ENCODE data around the gene EYA3. TPM values are rescaled to one million over a fixed set of nuclear protein-coding genes. Genes with fewer than 3 reads are reported as not detected.

The EYA3 gene
- total RNA-seq, 1 experiment from 2014 or later: 17.1 TPM

- H3K36me3 ChIP-seq (ENCODE audit: low read depth, low read length): 0 out of 2 replicates have a peak, but pooled peaks cover 6% of the 10 kb centered on the region
- intact Hi-C loops (cut with micrococcal nuclease): no loop called here
- H3F3A ChIP-seq (ENCODE audit: low read length, unreplicated experiment): no peaks in the 10 kb centered on the region
- no peak overlapping the region for H3K27ac ChIP-seq (ENCODE audit: low read length)
- H3K79me2 ChIP-seq (ENCODE audit: low read length): no peaks in the 10 kb centered on the region
- no peak overlapping the region for H3K4me2 ChIP-seq (ENCODE audit: low read length)
- DNase-seq: no peak
- no peak for TF ChIP-seq CTCF (conservative IDR thresholded peaks at IDR 0.05; ENCODE audit: low read depth, low read length)
- no peak for TF ChIP-seq EZH2 (IDR thresholded peaks at IDR 0.05; ENCODE audit: low read length, unreplicated experiment)
- TF ChIP-seq EZH2phosphoT487 (IDR thresholded peaks at IDR 0.05; ENCODE audit: borderline replicate concordance, low read length): no peak
- no peaks in the 10 kb centered on the region for H3K4me1 ChIP-seq (ENCODE audit: insufficient read depth, low read length)
- H2AFZ ChIP-seq (ENCODE audit: low read length): no peak overlapping the region
- no peaks in the 10 kb centered on the region for H3K9me2 ChIP-seq (replicated peaks; ENCODE audit: low read length)
- no TSS peak for BruUV-seq (replicated peaks)
- no peak for ATAC-seq
- H4K20me1 ChIP-seq (ENCODE audit: low read length): no peaks in the 10 kb centered on the region
- CTCF ChIA-PET: interaction anchor here (2.2 kb wide), 1 partner anchor 123 kb away, joined by 10 read pairs; no protein-coding TSS in a partner anchor
- H3K9ac ChIP-seq (ENCODE audit: low read length): no peak overlapping the region
- POLR2A ChIA-PET (ENCODE audit: unreplicated experiment): no interaction called here
- no peak overlapping the region for H3K4me3 ChIP-seq (ENCODE audit: low read length)
- no peaks in the 10 kb centered on the region for H3K9me3 ChIP-seq (ENCODE audit: low read length)
- H3K27me3 ChIP-seq (ENCODE audit: low read length): no peaks in the 10 kb centered on the region
Observed at GRCh38 chr1:27981145-27981544, 107.3 kb downstream of the EYA3 start.

GRCh38 chr1:27980216-27980845 lies 108.1 kb downstream of the EYA3 start:
- ATAC-seq: 0 out of 2 replicates have a peak, but pooled peaks have one; percentile 18
- no peaks in the 10 kb centered on the region for H3K4me1 ChIP-seq (ENCODE audit: insufficient read depth, low read length)
- no peak overlapping the region for H2AFZ ChIP-seq (ENCODE audit: low read length)
- no peak for TF ChIP-seq CTCF (conservative IDR thresholded peaks at IDR 0.05; ENCODE audit: low read depth, low read length)
- no peak for TF ChIP-seq EZH2phosphoT487 (IDR thresholded peaks at IDR 0.05; ENCODE audit: borderline replicate concordance, low read length)
- H3K9me2 ChIP-seq (replicated peaks; ENCODE audit: low read length): no peaks in the 10 kb centered on the region
- H3K27ac ChIP-seq (ENCODE audit: low read length): no peak overlapping the region
- 0 out of 2 replicates have a peak, but pooled peaks cover 6% of the 10 kb centered on the region for H3K36me3 ChIP-seq (ENCODE audit: low read depth, low read length)
- ChIA-PET CTCF (interaction anchor here (0.6 to 2.2 kb wide), 2 partner anchors 44 to 123 kb away, joined by 6 to 10 read pairs; no protein-coding TSS in a partner anchor), POLR2A (ENCODE audit: unreplicated experiment) (interaction anchor here (0.7 kb wide), 1 partner anchor 10 kb away, joined by 3 read pairs; no protein-coding TSS in a partner anchor)
- no peak overlapping the region for H3K4me2 ChIP-seq (ENCODE audit: low read length)
- intact Hi-C loops (cut with micrococcal nuclease): no loop called here
- H3K79me2 ChIP-seq (ENCODE audit: low read length): no peaks in the 10 kb centered on the region
- H3K9ac ChIP-seq (ENCODE audit: low read length): no peak overlapping the region
- no peaks in the 10 kb centered on the region for H3K27me3 ChIP-seq (ENCODE audit: low read length)
- no peak for DNase-seq
- no TSS peak for BruUV-seq (replicated peaks)
- H3F3A ChIP-seq (ENCODE audit: low read length, unreplicated experiment): no peaks in the 10 kb centered on the region
- no peaks in the 10 kb centered on the region for H3K9me3 ChIP-seq (ENCODE audit: low read length)
- no peak overlapping the region for H3K4me3 ChIP-seq (ENCODE audit: low read length)
- H4K20me1 ChIP-seq (ENCODE audit: low read length): no peaks in the 10 kb centered on the region

- no peak overlapping the region for H3K27ac ChIP-seq (ENCODE audit: low read length)
- no peaks in the 10 kb centered on the region for H3K4me1 ChIP-seq (ENCODE audit: insufficient read depth, low read length)
- TF ChIP-seq EZH2phosphoT487 (IDR thresholded peaks at IDR 0.05; ENCODE audit: borderline replicate concordance, low read length) (no peak), EZH2 (IDR thresholded peaks at IDR 0.05; ENCODE audit: low read length, unreplicated experiment) (no peak), CTCF (conservative IDR thresholded peaks at IDR 0.05; ENCODE audit: low read depth, low read length) (no peak)
- no peak overlapping the region for H2AFZ ChIP-seq (ENCODE audit: low read length)
- ChIA-PET CTCF (interaction anchor here (0.6 to 2.2 kb wide), 2 partner anchors 44 to 122 kb away, joined by 6 to 10 read pairs; no protein-coding TSS in a partner anchor), POLR2A (ENCODE audit: unreplicated experiment) (no interaction called here)
- H3K36me3 ChIP-seq (ENCODE audit: low read depth, low read length): 0 out of 2 replicates have a peak, but pooled peaks cover 6% of the 10 kb centered on the region
- no TSS peak for BruUV-seq (replicated peaks)
- H3K4me2 ChIP-seq (ENCODE audit: low read length): no peak overlapping the region
- no peaks in the 10 kb centered on the region for H3K9me2 ChIP-seq (replicated peaks; ENCODE audit: low read length)
- intact Hi-C loops (cut with micrococcal nuclease): loop anchor here (2.0 kb wide), 2 partner anchors 45 to 121 kb away; partner anchors contain the start of gene SMPDL3B
- no peaks in the 10 kb centered on the region for H4K20me1 ChIP-seq (ENCODE audit: low read length)
- DNase-seq (no peak), ATAC-seq (peak; percentile 45)
- H3F3A ChIP-seq (ENCODE audit: low read length, unreplicated experiment): no peaks in the 10 kb centered on the region
- no peak overlapping the region for H3K9ac ChIP-seq (ENCODE audit: low read length)
- H3K9me3 ChIP-seq (ENCODE audit: low read length): no peaks in the 10 kb centered on the region
- H3K79me2 ChIP-seq (ENCODE audit: low read length): no peaks in the 10 kb centered on the region
- H3K4me3 ChIP-seq (ENCODE audit: low read length): no peak overlapping the region
- H3K27me3 ChIP-seq (ENCODE audit: low read length): no peaks in the 10 kb centered on the region
Observed at GRCh38 chr1:27979859-27980201, 108.6 kb downstream of the EYA3 start.

Data from PC-3 (cell line).